H1 (cell line): Measurements from ENCODE around the gene ME3. TPM values are rescaled to one million over a fixed set of nuclear protein-coding genes. Genes with fewer than 3 reads are reported as not detected.

Experiments used
- CTCF ChIA-PET: fragments of 300-600 bp; sonication (Branson Sonifier 250); formaldehyde crosslinking; loops from one replicate; lab custom pipeline; 2021; ENCODE audit not compliant: partially characterized antibody; lab: Charles Lee
- POLR2A ChIA-PET: fragments of 300-600 bp; sonication (Branson Sonifier 250); formaldehyde crosslinking; loops from one replicate; lab custom pipeline; 2021; ENCODE audit warnings: inconsistent platforms; ENCODE audit not compliant: partially characterized antibody; lab: Charles Lee
- DNase-seq, 2 experiments: peaks; one replicate each; pipeline versions ENCODE4 v3.0.0 to v3.0.0-alpha.2; 2010 to 2022; ENCODE audit warnings: low spot score in 2 of 2, low read depth in 1 of 2, mixed read lengths in 1 of 2
- FAIRE-seq: peaks from 2 replicates; lab custom pipeline; 2011; peaks lifted over from hg19 to GRCh38; lab: Jason Lieb, UNC
- H2AFZ ChIP-seq: 2 replicates; pipeline ENCODE4 v1.8.1; 2012; ENCODE audit warnings: low read length, inconsistent platforms
- H2AK5ac ChIP-seq: 2 replicates; pipeline ENCODE4 v1.6.1; 2013; ENCODE audit warnings: low read depth, low read length
- H2BK120ac ChIP-seq: replicated peaks from 2 replicates; pipeline ENCODE3; 2013; ENCODE audit warnings: low read depth, low read length, inconsistent platforms
- H2BK12ac ChIP-seq: 2 replicates; pipeline ENCODE4 v1.6.1; 2013; ENCODE audit warnings: low read depth, low read length
- H2BK15ac ChIP-seq: 2 replicates; pipeline ENCODE4 v1.6.1; 2013; ENCODE audit warnings: low read length
- H2BK20ac ChIP-seq: 2 replicates; pipeline ENCODE4 v1.6.1; 2013; ENCODE audit warnings: low read length
- H2BK5ac ChIP-seq: 2 replicates; pipeline ENCODE4 v1.6.1; 2013; ENCODE audit warnings: low read depth, low read length
- H3K14ac ChIP-seq: 2 replicates; pipeline ENCODE4 v1.6.1; 2013; ENCODE audit warnings: inconsistent platforms; ENCODE audit not compliant: insufficient read length
- H3K18ac ChIP-seq: 2 replicates; pipeline ENCODE4 v1.6.1; 2013; ENCODE audit warnings: low read length; ENCODE audit errors: extremely low read depth
- H3K23ac ChIP-seq: 2 replicates; pipeline ENCODE4 v1.6.1; 2013; ENCODE audit warnings: inconsistent platforms; ENCODE audit not compliant: insufficient read length
- H3K23me2 ChIP-seq: 2 replicates; pipeline ENCODE4 v1.6.1; 2013; ENCODE audit warnings: low read depth, low read length
- H3K27ac ChIP-seq: 2 replicates; pipeline ENCODE4 v1.6.1; 2011; ENCODE audit warnings: low read depth, low read length, inconsistent platforms
- H3K27me3 ChIP-seq, 4 experiments: replicated peaks in 1 of 4; 1 replicate in 1 of 4; 2 replicates in 3 of 4; pipeline versions ENCODE4 v1.6.1 to v1.8.1; 2011 to 2013; ENCODE audit warnings: low read length in 3 of 4, mild to moderate bottlenecking in 3 of 4, inconsistent platforms in 2 of 4, mixed read lengths in 2 of 4, moderate library complexity in 1 of 4; ENCODE audit not compliant: control insufficient read depth in 3 of 4, insufficient read depth in 3 of 4; ENCODE audit errors: extremely low read depth in 1 of 4
- H3K36me3 ChIP-seq, 4 experiments: 2 replicates each; pipeline versions ENCODE4 v1.6.1 to v1.8.1; 2011 to 2013; ENCODE audit warnings: mild to moderate bottlenecking in 4 of 4, low read length in 3 of 4, moderate library complexity in 2 of 4, control low read depth in 1 of 4, inconsistent platforms in 1 of 4; ENCODE audit not compliant: insufficient read depth in 4 of 4, control insufficient read depth in 2 of 4
- H3K4ac ChIP-seq: replicated peaks from 2 replicates; pipeline ENCODE3; 2013; ENCODE audit warnings: low read length, low read depth, mixed read lengths, inconsistent platforms; ENCODE audit not compliant: insufficient read length
- H3K4me1 ChIP-seq, 4 experiments: replicated peaks in 1 of 4; 1 replicate in 1 of 4; 2 replicates in 3 of 4; pipeline versions ENCODE4 v1.6.1 to v1.8.1; 2011 to 2013; ENCODE audit warnings: low read length in 3 of 4, inconsistent platforms in 2 of 4, mixed read lengths in 1 of 4; ENCODE audit not compliant: insufficient read depth in 4 of 4, control insufficient read depth in 3 of 4
- H3K4me2 ChIP-seq, 2 experiments: 2 replicates each; pipeline versions ENCODE4 v1.6.1 to v1.8.1; 2011 to 2013; ENCODE audit warnings: low read depth in 2 of 2, low read length in 2 of 2, control low read depth in 1 of 2, inconsistent platforms in 1 of 2, mild to moderate bottlenecking in 1 of 2; ENCODE audit not compliant: insufficient read depth in 1 of 2
- H3K4me3 ChIP-seq, 4 experiments: fragments of 200-600, 300-600 bp in 1 of 4; sonication (generic), shearing (Covaris generic), sonication (Bioruptor Twin) in 1 of 4; 2 replicates each; pipeline versions ENCODE4 v1.5.1 to v1.8.1; 2011 to 2016; ENCODE audit warnings: low read length in 4 of 4, low read depth in 3 of 4, control low read depth in 2 of 4, inconsistent platforms in 2 of 4, mild to moderate bottlenecking in 2 of 4, mixed read lengths in 1 of 4, moderate library complexity in 1 of 4; ENCODE audit not compliant: insufficient read depth in 2 of 4; ENCODE audit errors: extremely low read depth in 1 of 4
- H3K56ac ChIP-seq: replicated peaks from 2 replicates; pipeline ENCODE3; 2013; ENCODE audit warnings: low read depth, mild to moderate bottlenecking, mixed read lengths, low read length, inconsistent platforms; ENCODE audit not compliant: insufficient read length
- H3K79me1 ChIP-seq: 2 replicates; pipeline ENCODE4 v1.6.1; 2013; ENCODE audit warnings: low read depth, low read length, control low read depth
- H3K79me2 ChIP-seq, 2 experiments: 2 replicates each; pipeline versions ENCODE4 v1.6.1 to v1.8.1; 2012 to 2013; ENCODE audit warnings: low read length in 2 of 2, mild to moderate bottlenecking in 2 of 2, inconsistent platforms in 1 of 2; ENCODE audit not compliant: insufficient read depth in 2 of 2, control insufficient read depth in 1 of 2
- H3K9ac ChIP-seq, 4 experiments: replicated peaks in 1 of 4; 1 replicate in 1 of 4; 2 replicates in 3 of 4; pipeline versions ENCODE4 v1.6.1 to v1.8.1; 2011 to 2013; ENCODE audit warnings: low read depth in 3 of 4, low read length in 3 of 4, control low read depth in 2 of 4, mild to moderate bottlenecking in 2 of 4, moderate library complexity in 2 of 4, inconsistent platforms in 1 of 4; ENCODE audit errors: extremely low read depth in 1 of 4
- H3K9me3 ChIP-seq, 2 experiments: 2 replicates each; pipeline versions ENCODE4 v1.6.1 to v1.8.1; 2012 to 2013; ENCODE audit warnings: mild to moderate bottlenecking in 2 of 2, moderate library complexity in 2 of 2, control low read depth in 1 of 2, inconsistent platforms in 1 of 2, low read depth in 1 of 2, low read length in 1 of 2, mixed read lengths in 1 of 2; ENCODE audit not compliant: insufficient read depth in 2 of 2
- H4K20me1 ChIP-seq, 2 experiments: replicated peaks in 1 of 2; 2 replicates each; pipeline versions ENCODE3 to v1.8.1; 2011 to 2013; ENCODE audit warnings: inconsistent platforms in 2 of 2, low read length in 2 of 2, mild to moderate bottlenecking in 1 of 2; ENCODE audit not compliant: insufficient read depth in 2 of 2, control insufficient read depth in 1 of 2
- H4K5ac ChIP-seq: 2 replicates; pipeline ENCODE4 v1.6.1; 2013; ENCODE audit warnings: low read length, low read depth, mixed read lengths, inconsistent platforms; ENCODE audit not compliant: insufficient read length
- H4K8ac ChIP-seq: 2 replicates; pipeline ENCODE4 v1.8.0; 2013; ENCODE audit warnings: mild to moderate bottlenecking, moderate library complexity, low read length, inconsistent platforms; ENCODE audit not compliant: insufficient read depth; ENCODE audit errors: extremely low read depth
- H4K91ac ChIP-seq: replicated peaks from 2 replicates; pipeline ENCODE3; 2013; ENCODE audit warnings: low read length, mixed read lengths, inconsistent platforms; ENCODE audit not compliant: insufficient read length
- BACH1 ChIP-seq: IDR thresholded peaks from 2 replicates; pipeline ENCODE4 v1.6.1; 2012; ENCODE audit warnings: low read length, improper control_type of control experiment
- FOSL1 ChIP-seq: IDR thresholded peaks from 2 replicates; pipeline ENCODE4 v1.6.1; 2011; ENCODE audit warnings: mild to moderate bottlenecking, low read depth, low read length, moderate library complexity; ENCODE audit not compliant: insufficient read depth
- GTF2F1 ChIP-seq: IDR thresholded peaks from 2 replicates; pipeline ENCODE4 v1.6.1; 2012; ENCODE audit warnings: low read depth, low read length, improper control_type of control experiment, borderline replicate concordance
- MAFK ChIP-seq: IDR thresholded peaks from 2 replicates; pipeline ENCODE4 v1.6.1; 2012; ENCODE audit warnings: low read depth, mild to moderate bottlenecking, improper control_type of control experiment, low read length
- POU5F1 ChIP-seq: IDR thresholded peaks from 2 replicates; pipeline ENCODE4 v1.6.1; 2011; ENCODE audit warnings: low read depth, mild to moderate bottlenecking, low read length, moderate library complexity
- TBP ChIP-seq: IDR thresholded peaks from 2 replicates; pipeline ENCODE4 v1.6.1; 2011; ENCODE audit warnings: low read depth, low read length, improper control_type of control experiment
- polyA plus RNA-seq, 7 experiments: library from polyadenylated mRNA; depleted of rRNA in 3 of 7; stranded (reverse) in 5 of 7; unstranded in 2 of 7; fragments of >200 nt in 5 of 7; fragments of 200-250 nt in 2 of 7; gene quantifications; 1 replicate in 5 of 7; 2 replicates in 1 of 7; 4 replicates in 1 of 7; pipeline versions ENCODE4 v1.2.1 to v1.2.3, GENCODE V29; 2011 to 2013; ENCODE audit warnings: missing spikeins in 2 of 7, mixed read lengths in 2 of 7
- total RNA-seq: library from RNA; stranded (reverse); fragmentation: NEBNext Ultra II Directional; extraction: Animal tissue kit (Norgen Biotek cat#: 25700); gene quantifications from 2 replicates; pipeline ENCODE4 v1.2.1, GENCODE V29; 2021

The ME3 gene
- total and polyA plus RNA-seq, 2 of the 8 experiments (the other 6 are each of a cell fraction or from before 2014, with no cell fraction given) = 1.5 to 2.8 TPM

- ChIA-PET CTCF (interaction anchor here (0.6 to 3.2 kb wide), 9 partner anchors 17 to 404 kb away, joined by 3 to 24 read pairs (median 3); no protein-coding TSS in a partner anchor), POLR2A (interaction anchor here (1.4 kb wide), 1 partner anchor 17 kb away, joined by 6 read pairs; no protein-coding TSS in a partner anchor)
- H2BK120ac ChIP-seq = no peak overlapping the region
- H2BK12ac ChIP-seq = no peak overlapping the region
- H3K4me3 ChIP-seq = no peak overlapping the region
- no peaks in the 10 kb centered on the region for H3K79me2 ChIP-seq
- no peak overlapping the region for H2BK15ac ChIP-seq
- no peak overlapping the region for H4K5ac ChIP-seq
- no peaks in the 10 kb centered on the region; the same call in 1 of the 2 replicates for H3K23me2 ChIP-seq
- no peak overlapping the region for H3K56ac ChIP-seq
- no peak for TF ChIP-seq POU5F1
- TF ChIP-seq TBP = no peak
- TF ChIP-seq GTF2F1 = no peak
- no peak for TF ChIP-seq BACH1
- no peak for TF ChIP-seq MAFK
- no peak for TF ChIP-seq FOSL1
- TF ChIP-seq, all 59 proteins: peak for 0
- no peak overlapping the region for H3K9ac ChIP-seq
- H3K18ac ChIP-seq = no peak overlapping the region; the same call in 1 of the 2 replicates
- no peak overlapping the region for H3K4me2 ChIP-seq
- H3K4ac ChIP-seq = no peak overlapping the region
- H3K27ac ChIP-seq = no peak overlapping the region
- H3K23ac ChIP-seq = no peak overlapping the region
- no peak overlapping the region for H2AFZ ChIP-seq
- H3K79me1 ChIP-seq = no peaks in the 10 kb centered on the region
- H3K36me3 ChIP-seq = no peaks in the 10 kb centered on the region
- H4K20me1 ChIP-seq = no peaks in the 10 kb centered on the region
- no peak overlapping the region for H2BK20ac ChIP-seq
- H4K8ac ChIP-seq = no peak overlapping the region
- FAIRE-seq (no peak), DNase-seq (no peak)
- H3K4me1 ChIP-seq = peaks cover 3 to 12% (median 10%) of the 10 kb centered on the region in 4 experiments; a peak in 6 of 7 replicates
- no peak overlapping the region for H2AK5ac ChIP-seq
- H3K9me3 ChIP-seq = no peaks in the 10 kb centered on the region
- H3K27me3 ChIP-seq = no peaks in the 10 kb centered on the region
- H3K14ac ChIP-seq = no peak overlapping the region
- H4K91ac ChIP-seq = no peak overlapping the region
- H2BK5ac ChIP-seq = no peak overlapping the region
Measured at GRCh38 chr11:86589204-86589603, 83.2 kb downstream of the ME3 start.
